Body of pancreas (tissue), 4 donors: ENCODE data around the gene RALA. TPM values are rescaled to one million over a fixed set of nuclear protein-coding genes. Genes with fewer than 3 reads are reported as not detected.
"Not testable (repeated sequence)": the region's sequence is repeated elsewhere in the genome, so short reads cannot be mapped to it uniquely, and the experiment has no call there.

Experiments
- ATAC-seq: fragments of 150-250 bp; one replicate; pipeline ENCODE4 v1.9.1; 2016
- DNase-seq, 4 donors: peaks; one replicate each; pipeline ENCODE4 v3.0.0-alpha.2; 2019
- H3K27ac ChIP-seq, 4 donors: fragments of 200-600 bp; sonication (generic); 1 replicate in 3 of 4; 2 replicates in 1 of 4; pipeline versions ENCODE4 v1.5.1 to v1.6.1; 2016 to 2019; ENCODE audit warnings: mild to moderate bottlenecking in 1 of 4, mixed read lengths in 1 of 4, moderate library complexity in 1 of 4
- H3K27me3 ChIP-seq, 2 donors: fragments of 200-600 bp; sonication (generic); one replicate each; pipeline ENCODE4 v1.6.0; 2016; ENCODE audit warnings: mild to moderate bottlenecking in 1 of 2
- H3K36me3 ChIP-seq, 2 donors: fragments of 200-600 bp; sonication (generic); replicated peaks in 1 of 2; 2 replicates each; pipeline ENCODE4 v1.5.1; 2016; ENCODE audit warnings: low read depth in 2 of 2; ENCODE audit not compliant: insufficient read depth in 1 of 2
- H3K4me1 ChIP-seq: fragments of 200-600 bp; sonication (generic); one replicate; pipeline ENCODE4 v1.6.0; 2016
- H3K4me3 ChIP-seq, 2 donors: fragments of 200-600 bp; sonication (generic); 1 replicate in 1 of 2; 2 replicates in 1 of 2; pipeline ENCODE4 v1.5.1; 2016 to 2019
- H3K9me3 ChIP-seq, 3 donors: fragments of 200-600 bp; sonication (generic); 1 replicate in 2 of 3; 2 replicates in 1 of 3; pipeline ENCODE4 v1.5.1; 2016
- CTCF ChIP-seq, 7 experiments: fragments of 450-650 bp in 4 of 7; fragments of 200-600 bp in 3 of 7; sonication (generic) in 3 of 7; IDR thresholded peaks; one replicate each; pipeline ENCODE4 v1.5.1; 2016 to 2019; ENCODE audit warnings: antibody characterized with exemption in 7 of 7
- POLR2A ChIP-seq, 3 donors: fragments of 450-650 bp; IDR thresholded peaks; one replicate each; pipeline ENCODE4 v1.6.1; 2016; ENCODE audit warnings: antibody characterized with exemption in 3 of 3, mild to moderate bottlenecking in 2 of 3
- WGBS, 2 donors: methylation state at CpG; one replicate each; pipeline ENCODE4 v1.1.5; 2017; 5-methylcytosine and 5-hydroxymethylcytosine counted together
- intact Hi-C: fragments of 100-400 bp; cut with DNase I; formaldehyde crosslinking; loops from one replicate; pipeline ENCODE4 v1.15.1; 2023
- total RNA-seq, 2 donors: library from RNA; depleted of rRNA; stranded (reverse); fragments of >200 nt; gene quantifications; one replicate each; pipeline ENCODE4 v1.1.0, GENCODE V29; 2016

Gene RALA
- total RNA-seq, 2 donors from 2014 or later = 10.5 to 14.5 TPM

- H3K27me3 ChIP-seq = no peaks in the 10 kb centered on the region
- H3K9me3 ChIP-seq = no peaks in the 10 kb centered on the region
- DNase-seq (no peak), ATAC-seq (no peak)
- H3K27ac ChIP-seq = no peak overlapping the region
- no peaks in the 10 kb centered on the region for H3K4me1 ChIP-seq
- TF ChIP-seq CTCF (IDR thresholded peaks at IDR 0.05) (no peak), POLR2A (IDR thresholded peaks at IDR 0.05) (no peak)
- intact Hi-C loops = no loop called here
- H3K36me3 ChIP-seq = no peaks in the 10 kb centered on the region
- H3K4me3 ChIP-seq = no peak overlapping the region
These were observed 39.9 kb downstream of the RALA start for GRCh38 chr7:39663263-39663662.

- 33 to 48% methylated on average over 1 of the region's 1 CpG for whole genome bisulfite sequencing, 2 donors
- TF ChIP-seq POLR2A (IDR thresholded peaks at IDR 0.05) (no peak), CTCF (IDR thresholded peaks at IDR 0.05) (no peak)
- intact Hi-C loops = no loop called here
- DNase-seq = no peak
- Histone ChIP-seq H3K4me1 (no peaks in the 10 kb centered on the region), H3K36me3 (no peaks in the 10 kb centered on the region), H3K9me3 (no peaks in the 10 kb centered on the region), H3K27me3 (no peaks in the 10 kb centered on the region), H3K4me3 (no peak overlapping the region), H3K27ac (no peak overlapping the region)
- ATAC-seq = no peak
These were observed 40.7 kb downstream of the RALA start for GRCh38 chr7:39664057-39664456.

GRCh38 chr7:39664585-39664984 is 41.2 kb downstream of the RALA start:
- intact Hi-C loops = no loop called here
- ATAC-seq (no peak), DNase-seq (no peak)
- H3K27me3 ChIP-seq = no peaks in the 10 kb centered on the region
- H3K9me3 ChIP-seq = no peaks in the 10 kb centered on the region
- H3K36me3 ChIP-seq = no peaks in the 10 kb centered on the region
- H3K27ac ChIP-seq = no peak overlapping the region
- H3K4me3 ChIP-seq = no peak overlapping the region
- TF ChIP-seq CTCF (IDR thresholded peaks at IDR 0.05) (no peak), POLR2A (IDR thresholded peaks at IDR 0.05) (no peak)
- no peaks in the 10 kb centered on the region for H3K4me1 ChIP-seq
- 90 to 94% methylated on average over 3 of the region's 3 CpGs for WGBS, 2 donors

- Histone ChIP-seq H3K27me3 (no peaks in the 10 kb centered on the region), H3K9me3 (no peaks in the 10 kb centered on the region), H3K36me3 (no peaks in the 10 kb centered on the region), H3K27ac (no peak overlapping the region), H3K4me3 (no peak overlapping the region), H3K4me1 (no peaks in the 10 kb centered on the region)
- intact Hi-C loops = no loop called here
- 95 to 97% methylated on average over 2 of the region's 2 CpGs for WGBS, 2 donors
- DNase-seq = no peak
- no peak for ATAC-seq
- TF ChIP-seq POLR2A (IDR thresholded peaks at IDR 0.05) (no peak), CTCF (IDR thresholded peaks at IDR 0.05) (no peak)
These were observed 43.2 kb downstream of the RALA start for GRCh38 chr7:39666562-39666961.

GRCh38 chr7:39667341-39667923 is 44.1 kb downstream of the RALA start:
- Histone ChIP-seq H3K4me3 (no peak overlapping the region), H3K36me3 (no peaks in the 10 kb centered on the region), H3K27ac (no peak overlapping the region), H3K9me3 (no peaks in the 10 kb centered on the region), H3K4me1 (no peaks in the 10 kb centered on the region), H3K27me3 (no peaks in the 10 kb centered on the region)
- peak in 2 of 4 donors; percentile 6 to 13 for DNase-seq
- intact Hi-C loops = no loop called here
- no peak for TF ChIP-seq CTCF (IDR thresholded peaks at IDR 0.05)
- TF ChIP-seq POLR2A (IDR thresholded peaks at IDR 0.05) = no peak
- WGBS, 2 donors = 81 to 87% methylated on average over 3 of the region's 3 CpGs
- peak; percentile 40 for ATAC-seq

GRCh38 chr7:39668280-39668679 is 44.9 kb downstream of the RALA start:
- intact Hi-C loops, H3K27ac ChIP-seq, H3K27me3 ChIP-seq, H3K4me1 ChIP-seq, H3K36me3 ChIP-seq, H3K4me3 ChIP-seq, H3K9me3 ChIP-seq, ATAC-seq, DNase-seq: not testable (repeated sequence)
- whole genome bisulfite sequencing, 2 donors = 86 to 93% methylated on average over 4 of the region's 4 CpGs
